ENCODE data around the gene COX5B.
A peak's percentile ranks its signal among the peaks of the same experiment; 100 is the strongest.
"Not testable (repeated sequence)": the region's sequence is repeated elsewhere in the genome, so short reads cannot be mapped to it uniquely, and the experiment has no call there.

Gene COX5B

DNA sequence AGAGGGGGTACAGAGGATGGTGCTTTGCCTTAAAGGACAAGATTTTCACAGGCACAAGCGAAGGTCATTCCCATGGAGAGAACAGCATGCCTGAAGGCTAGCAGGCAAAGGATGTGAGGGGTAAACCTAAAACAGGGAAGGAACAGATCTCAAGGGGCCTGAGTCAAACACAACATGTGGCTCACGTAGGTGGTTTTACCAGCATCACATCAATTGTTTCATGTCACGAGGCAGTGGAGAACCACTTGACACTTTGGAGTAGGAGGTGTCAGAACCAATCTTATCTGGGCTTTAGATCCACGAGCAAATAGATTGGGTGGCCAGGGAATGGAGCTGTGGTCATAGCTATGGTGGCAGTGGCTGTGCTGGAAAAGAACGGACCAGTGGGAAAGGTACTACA lies 8.4 kb downstream of the COX5B start:
- DNase-seq (ENCODE audit: low read depth in 2 of 2) = no peak

DNA sequence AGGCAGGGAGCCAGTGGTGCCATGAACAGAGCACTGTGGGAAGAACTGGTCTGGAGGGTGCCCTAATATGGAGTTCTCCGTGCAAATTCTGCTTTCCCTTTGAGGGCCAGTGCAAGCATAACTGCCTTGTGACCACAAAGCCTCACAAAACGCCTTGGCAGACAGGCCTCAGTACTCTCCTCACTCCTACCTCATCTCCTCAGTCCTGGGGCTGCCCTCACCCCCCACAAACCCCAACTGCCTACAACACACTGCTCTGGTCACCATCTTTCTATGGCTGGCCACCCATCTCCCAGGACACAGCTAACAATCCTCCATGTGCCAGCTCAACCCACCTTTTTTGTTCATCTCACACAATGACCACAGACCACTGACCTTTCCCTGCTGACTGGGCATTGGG lies 8.9 kb downstream of the COX5B start:
- DNase-seq (ENCODE audit: low read depth in 2 of 2) = no peak

DNA sequence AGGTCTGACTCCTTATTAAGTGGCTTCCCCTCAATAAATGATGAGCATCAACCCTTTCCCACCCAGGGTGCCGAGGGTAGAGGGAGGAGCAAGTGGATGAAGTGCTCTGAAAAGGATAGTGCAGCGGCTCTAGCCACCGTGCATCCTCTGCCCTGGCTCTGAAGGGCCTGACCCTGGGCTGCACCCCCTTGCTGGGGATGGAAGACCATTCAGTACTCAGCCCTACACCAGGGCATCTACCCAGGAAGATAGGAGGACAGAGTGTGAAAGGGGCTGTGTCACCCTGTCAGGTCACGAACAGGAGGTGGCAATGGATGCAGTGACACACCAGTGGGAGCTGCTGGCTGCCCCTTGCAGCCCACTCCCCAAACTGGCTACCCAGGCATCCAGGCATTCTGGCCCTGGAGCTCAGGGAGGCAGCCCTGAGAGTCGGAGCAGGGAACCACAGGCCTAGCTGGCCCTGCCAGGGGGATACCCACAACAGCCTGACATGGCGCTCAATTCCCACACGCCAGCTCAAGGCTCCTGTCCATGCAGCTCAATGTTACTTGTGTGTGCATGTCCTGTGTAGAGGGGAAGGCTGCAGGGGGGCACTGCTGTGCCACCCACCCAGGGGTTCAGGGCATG lies 10.4 kb downstream of the COX5B start:
- DNase-seq (ENCODE audit: low read depth in 2 of 2) = no peak

DNA sequence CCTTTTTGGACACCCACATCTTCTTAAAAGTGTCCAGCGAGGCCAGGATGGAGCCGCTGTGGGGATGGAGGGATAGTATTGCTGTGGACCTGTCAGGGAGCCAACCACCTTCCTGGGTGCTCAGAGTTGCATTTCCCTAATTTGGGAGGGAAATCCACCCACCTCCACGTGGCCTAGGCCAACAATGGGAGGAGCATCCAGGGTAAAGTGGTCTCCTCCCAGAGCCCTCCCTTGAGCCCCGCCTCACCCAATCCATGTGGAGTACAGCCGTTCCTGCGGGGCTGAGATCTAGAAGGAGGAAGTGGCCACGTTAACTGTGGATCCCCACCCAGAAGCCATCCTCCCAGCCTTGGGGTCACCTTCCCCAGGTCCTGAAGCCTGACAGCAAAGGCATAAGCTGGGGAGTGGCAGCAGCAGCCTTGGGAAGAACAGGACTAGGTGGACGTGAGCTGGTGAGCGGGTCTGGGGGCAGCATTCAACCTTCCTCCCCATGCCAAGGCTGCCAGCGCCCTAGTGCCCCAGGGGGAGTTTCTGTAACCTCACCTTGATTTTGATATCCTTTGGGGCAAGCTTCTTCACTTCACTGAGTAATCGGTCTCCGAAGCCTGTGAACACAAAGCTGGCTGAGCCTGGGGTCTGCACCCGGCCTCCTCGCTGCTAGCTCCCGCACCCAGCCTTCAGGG lies 11.2 kb downstream of the COX5B start:
- DNase-seq (ENCODE audit: low read depth in 2 of 2) = no peak

DNA sequence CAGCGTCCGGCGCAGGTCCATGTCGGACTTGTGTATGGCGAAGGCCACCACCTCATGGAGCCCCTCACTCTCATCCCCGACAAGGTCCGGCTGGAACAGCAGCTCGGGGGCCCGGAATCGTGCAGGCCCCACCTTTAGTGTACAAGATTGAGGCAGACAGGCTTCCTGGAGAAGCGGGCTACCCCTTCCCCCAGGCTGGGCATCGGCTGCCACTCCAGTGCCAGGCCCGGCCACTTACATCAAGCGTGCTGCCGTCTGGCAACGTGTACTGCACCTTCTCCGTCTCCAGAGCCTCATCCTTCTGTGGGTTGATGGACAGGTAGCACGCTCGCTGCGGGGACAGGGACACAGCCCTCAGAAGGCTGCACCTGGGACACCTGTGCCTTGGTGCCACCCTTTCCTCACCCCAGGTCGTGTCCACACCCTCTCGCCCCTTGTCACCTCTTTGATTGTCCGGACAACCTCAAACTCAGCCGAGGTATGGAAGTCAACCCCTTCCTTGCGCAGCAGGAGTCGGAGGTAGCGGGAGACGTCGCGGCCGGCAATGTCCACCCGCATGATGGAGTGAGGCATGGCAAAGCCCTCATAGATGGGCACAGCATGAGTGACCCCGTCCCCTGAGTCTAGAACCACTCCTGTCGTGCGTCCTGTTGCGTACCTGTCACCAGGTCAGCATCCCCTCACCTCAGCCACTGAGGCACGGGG lies 12.3 kb downstream of the COX5B start:
- no peak for DNase-seq (ENCODE audit: low read depth in 2 of 2)

DNA sequence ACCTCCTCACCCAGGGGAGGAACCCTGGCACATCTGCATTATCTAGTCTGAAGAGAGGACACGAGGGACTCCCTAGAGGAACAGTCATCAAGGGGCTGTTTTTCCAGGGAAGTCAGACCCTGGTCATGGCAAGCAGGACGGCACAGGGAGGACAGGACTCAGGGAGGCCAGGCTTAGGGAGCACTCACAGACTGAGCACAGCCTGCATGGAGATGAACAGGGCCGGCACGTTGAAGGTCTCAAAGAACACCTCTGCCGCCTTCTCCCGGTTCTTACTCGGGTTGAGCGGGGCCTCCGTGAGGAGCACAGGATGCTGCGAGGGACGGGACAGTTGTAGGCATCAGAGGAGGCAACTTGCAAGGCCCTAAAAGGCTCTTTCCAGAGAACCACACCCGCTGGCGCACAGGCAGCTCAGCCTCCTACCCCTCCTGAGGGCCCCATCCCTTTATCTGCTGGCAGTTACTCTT lies 12.9 kb downstream of the COX5B start:
- DNase-seq (ENCODE audit: low read depth in 2 of 2) = no peak

DNA sequence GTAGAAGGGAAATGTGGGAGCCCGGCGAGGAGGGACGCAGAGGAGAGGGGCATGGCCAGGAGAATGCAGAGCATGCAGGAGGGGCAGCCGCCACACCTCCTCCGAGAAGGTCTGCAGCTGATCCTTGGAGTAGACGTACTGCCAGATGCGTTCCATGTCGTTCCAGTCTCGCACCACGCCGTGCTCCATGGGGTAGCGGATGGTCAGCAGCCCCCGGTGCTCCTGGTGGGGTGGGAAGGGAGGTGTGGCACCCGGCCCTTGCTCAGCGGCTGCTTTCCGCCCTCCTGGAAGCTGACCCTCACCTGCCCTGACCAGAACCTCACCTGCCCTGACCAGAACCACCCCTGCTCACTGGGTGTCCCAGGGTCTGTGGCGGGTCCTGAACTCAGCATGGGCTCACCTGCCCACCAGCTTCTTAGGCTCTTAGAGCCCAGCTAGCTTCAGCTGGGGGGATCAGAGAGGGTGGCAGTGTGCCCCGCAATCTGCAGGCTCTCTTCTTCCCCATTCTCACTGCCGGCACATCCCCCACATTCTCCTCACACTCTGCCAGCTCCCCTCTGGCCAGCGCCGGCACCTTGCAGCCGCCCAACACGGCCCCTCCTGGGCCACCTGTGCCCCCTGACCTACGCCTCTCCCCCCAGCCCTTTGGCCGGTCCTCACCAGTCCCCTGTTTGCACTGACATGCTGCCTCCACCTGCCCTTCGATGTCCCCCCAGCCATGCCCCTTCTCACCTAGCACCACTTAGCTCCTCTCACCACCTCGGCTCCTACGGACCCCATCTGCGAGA lies 13.6 kb downstream of the COX5B start:
- no peak for DNase-seq (ENCODE audit: low read depth in 2 of 2)

DNA sequence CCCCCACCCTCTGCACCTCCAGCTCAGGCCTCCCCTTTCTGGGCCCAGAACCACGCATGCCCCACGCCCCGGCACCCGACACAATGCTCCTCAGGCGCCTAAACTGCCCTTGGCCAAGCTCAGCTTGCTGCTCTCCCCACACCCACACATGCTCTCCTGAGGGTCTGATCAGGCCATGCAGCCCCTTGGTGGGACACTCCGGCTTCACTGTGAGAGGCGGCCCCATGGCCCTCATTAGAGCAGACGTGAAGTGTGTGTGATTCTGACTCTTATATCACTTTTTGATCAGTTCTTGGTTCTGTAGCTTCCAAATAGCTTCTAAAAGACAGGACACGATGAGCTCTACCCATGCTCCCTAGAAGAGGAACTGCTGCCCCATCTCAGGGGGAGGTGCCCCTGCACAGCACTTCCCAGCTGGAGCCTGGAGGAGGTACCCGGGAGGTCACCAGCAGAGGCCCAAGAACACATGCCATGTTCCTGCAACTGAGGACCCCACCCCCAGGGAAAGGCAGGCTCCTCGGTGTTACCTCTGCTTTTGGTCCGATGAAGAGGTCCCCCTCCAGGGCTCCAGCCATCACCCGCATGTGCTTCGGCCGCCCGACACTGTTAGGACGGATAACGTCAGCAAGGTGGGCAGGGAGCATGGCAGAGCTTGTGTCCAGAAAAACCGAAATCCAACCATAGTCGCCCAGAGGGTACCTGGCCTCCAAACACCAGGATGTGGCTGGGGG lies 14.3 kb downstream of the COX5B start:
- DNase-seq (ENCODE audit: low read depth in 2 of 2) = no peak

DNA sequence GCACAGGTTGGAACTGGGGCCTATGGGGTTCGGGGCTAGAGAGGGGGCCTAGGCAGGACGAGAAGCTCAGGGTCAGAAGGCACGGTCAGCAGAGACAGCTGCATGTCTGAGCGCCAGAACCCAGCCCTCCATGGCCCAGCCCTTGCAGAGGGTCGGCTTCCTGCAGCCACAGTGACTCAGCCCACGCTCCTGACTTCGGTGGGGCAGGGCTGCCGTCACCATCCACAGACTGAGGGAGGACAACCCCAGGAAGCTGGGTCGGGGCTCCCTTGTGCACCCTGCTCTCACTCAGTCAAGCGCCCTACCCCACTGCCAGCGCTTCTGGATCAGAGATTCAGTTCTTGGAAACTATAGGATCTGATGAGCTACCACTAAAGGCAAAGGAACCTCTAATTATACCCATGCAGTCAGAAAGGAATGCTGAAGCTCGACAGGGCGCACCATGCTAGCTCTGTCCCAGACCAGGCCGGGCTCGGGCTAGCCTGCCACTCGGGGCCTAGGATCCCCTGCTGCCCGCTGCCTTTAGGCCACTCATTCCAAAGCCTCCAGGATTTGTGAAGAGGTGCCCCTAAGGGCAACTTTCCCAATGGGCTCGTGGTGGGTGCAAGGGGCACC lies 15.0 kb downstream of the COX5B start:
- DNase-seq (ENCODE audit: low read depth in 2 of 2) = no peak

DNA sequence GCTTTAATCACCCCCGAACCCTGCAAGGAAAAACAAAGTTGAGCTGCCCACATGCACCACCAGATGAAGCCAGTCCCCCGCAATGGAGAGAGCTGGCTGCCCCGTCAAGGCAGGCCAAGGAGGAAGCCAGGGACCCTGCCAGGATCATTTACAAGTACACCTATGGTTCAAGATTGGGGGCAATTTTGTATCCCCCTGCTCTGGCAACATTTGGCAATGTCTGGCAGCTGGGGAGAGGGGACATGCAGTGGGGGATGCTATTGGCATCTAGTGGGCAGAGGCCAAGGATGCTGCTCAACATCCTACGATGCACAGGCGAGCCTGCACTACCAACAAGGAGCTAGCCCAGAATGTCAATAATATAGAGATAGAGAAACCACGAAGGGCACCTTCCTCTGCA lies 16.1 kb downstream of the COX5B start:
- DNase-seq (ENCODE audit: low read depth in 2 of 2) = no peak

DNA sequence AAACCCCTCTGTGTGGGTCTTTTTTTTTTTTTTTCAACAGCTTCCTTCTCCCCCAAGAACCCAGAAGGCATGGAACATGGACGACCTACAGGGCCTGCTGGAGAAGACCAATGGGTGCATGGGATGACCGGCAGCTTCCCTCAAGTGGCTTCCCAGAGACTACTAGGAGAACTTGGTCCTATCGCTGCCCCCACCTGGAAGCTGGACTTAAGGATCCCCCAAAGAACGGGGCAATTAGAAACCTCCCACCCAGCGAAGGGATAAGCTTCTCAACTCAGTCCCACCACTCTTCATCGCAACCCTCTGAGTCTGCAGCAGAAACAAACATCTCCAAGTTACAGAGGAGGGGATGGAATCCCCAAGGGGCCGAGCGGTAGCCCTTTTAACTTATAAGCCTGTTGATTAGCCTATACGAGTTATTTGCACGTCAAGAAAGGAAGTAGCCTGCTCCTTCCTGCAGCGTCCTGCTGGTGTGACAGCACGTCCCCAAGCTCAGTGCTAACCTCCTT lies 16.6 kb downstream of the COX5B start:
- no peak for DNase-seq (ENCODE audit: low read depth in 2 of 2)

DNA sequence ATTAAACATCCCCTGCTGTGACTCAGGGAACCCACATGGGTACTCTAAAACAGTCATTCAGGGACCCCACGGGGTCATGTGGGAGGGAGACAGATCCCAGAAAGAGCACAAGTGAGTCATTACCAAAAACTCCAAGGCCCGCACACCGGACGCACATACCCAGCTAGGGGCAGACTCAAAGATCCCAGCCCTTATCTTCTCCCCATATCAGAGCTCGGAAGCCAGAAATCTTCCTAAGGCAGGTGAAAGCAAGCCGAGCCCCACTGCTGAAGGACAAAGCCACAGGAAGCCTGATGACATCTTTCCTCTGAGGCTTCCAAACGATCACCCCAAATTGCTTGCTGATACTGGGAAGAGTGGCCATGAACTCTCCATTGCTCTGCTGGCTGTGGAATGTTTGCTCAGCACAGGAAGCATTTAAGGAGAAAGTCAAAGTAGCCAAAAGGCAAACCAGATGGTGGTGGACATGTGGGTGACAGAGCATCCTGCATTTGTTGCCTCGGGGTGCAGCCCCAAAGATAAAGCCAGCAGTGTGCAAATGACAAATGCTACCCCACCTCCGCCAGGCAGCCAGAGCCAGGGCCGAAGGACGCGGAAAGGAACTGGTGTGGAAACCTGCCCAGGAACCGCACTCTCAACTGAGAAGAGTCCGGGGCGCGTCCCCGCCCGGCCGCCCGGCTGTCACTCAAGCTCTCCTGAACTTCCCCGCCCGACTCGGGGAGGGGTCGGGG lies 17.2 kb downstream of the COX5B start:
- peak; percentile 73 to 86 for DNase-seq (ENCODE audit: low read depth in 2 of 2)

DNA sequence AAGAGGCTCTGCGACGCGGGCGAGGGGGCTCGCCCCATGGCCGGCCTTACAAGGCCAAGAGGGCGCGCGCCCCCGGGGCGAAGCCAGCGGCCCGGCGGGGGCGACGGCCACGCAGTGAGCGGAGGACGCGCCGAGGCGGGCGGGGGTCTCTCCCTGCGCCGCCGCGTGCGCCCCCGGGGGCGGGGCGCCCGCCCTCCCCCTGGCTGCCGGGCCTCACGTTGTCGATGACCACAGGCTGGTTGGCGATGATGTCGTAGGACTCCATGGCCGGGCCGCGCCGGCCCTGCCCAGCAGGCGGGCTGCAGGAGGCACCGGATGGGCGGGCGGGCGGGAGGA lies 17.7 kb downstream of the COX5B start:
- DNase-seq (ENCODE audit: low read depth in 2 of 2) = no peak

DNA sequence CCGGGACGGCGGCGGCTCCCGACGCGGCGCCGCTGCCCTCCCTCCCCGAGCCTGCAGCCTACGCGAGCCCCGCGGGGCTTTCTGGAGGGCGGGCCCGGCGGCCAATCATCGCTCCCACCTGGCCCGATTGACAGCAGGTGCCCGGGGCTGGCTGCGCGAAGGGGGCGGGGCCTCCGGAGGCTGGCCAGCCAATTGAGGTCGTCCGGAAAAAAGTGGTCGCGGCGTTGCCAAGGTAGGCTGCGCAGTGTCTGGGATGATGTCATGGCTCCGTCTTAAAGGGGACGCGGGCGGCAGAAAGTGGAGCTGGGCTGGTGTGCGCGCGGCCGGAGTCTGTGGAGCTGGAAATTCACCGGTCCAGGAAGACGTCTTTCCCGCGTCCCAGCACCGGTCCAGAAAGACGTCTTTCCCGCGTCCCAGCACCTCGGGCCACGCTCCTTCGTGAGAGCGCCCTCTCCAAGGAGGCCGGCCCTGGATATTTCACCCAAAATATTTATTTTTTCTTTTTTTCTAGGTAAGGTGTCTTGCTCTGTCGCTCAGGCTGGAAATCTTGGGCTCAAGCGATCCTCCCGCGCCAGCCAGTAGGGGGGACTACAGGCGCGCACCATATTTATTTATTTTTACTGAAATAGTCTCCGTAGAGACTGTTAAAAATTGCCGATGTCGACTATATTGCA lies 18.2 kb downstream of the COX5B start, which contains the start of gene ACTR1B:
TSS of gene ACTR1B (minus strand) at position 83 of the 674 bp plus-strand sequence. CDS start 154 bp downstream, outside the sequence.
- DNase-seq (ENCODE audit: low read depth in 2 of 2) = peak; percentile 93 to 96

DNA sequence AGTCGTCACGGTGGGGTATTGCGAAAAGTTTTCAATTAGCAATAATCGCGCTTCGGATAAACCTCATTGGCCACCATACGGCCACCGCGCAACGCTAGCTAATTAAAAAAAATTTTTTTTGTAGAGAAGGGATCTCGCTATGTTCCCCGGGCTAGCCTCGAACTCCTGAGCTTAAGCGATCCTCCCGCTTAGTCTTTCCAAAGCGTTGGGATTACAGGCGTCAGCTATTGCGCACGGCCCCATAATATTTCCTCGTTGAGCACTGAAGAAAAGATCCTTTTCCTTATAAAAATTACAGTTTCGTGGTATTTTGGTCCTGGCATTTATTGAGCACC lies 18.7 kb downstream of the COX5B start:
- DNase-seq (ENCODE audit: low read depth in 2 of 2) = peak in 1 of 2 experiments; percentile 11

DNA sequence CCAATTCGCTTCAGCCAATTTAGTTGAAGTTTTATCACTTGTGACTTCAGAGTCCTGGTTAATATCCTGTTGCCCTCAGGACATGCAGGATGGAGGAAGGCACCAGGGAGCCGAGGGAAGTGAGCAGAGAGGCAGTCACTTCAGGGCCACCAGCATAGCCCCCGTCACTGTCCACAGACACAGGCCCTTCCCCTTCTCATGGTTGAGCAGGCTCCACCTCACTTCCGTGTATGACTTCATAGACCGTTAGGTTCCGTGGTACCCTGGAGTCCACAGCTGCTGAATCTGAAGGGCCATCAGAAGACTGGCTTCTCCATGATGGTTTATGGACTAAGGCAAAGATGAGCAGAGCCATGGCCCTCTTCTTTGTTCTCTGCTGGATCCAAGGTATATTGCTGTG lies 23.6 kb downstream of the COX5B start, which contains the start of gene C2orf92:
TSS of gene C2orf92 (plus strand) at position 266 of the 400 bp plus-strand sequence. CDS start at position 342, 76 bp downstream.
- DNase-seq (ENCODE audit: low read depth in 2 of 2) = no peak

DNA sequence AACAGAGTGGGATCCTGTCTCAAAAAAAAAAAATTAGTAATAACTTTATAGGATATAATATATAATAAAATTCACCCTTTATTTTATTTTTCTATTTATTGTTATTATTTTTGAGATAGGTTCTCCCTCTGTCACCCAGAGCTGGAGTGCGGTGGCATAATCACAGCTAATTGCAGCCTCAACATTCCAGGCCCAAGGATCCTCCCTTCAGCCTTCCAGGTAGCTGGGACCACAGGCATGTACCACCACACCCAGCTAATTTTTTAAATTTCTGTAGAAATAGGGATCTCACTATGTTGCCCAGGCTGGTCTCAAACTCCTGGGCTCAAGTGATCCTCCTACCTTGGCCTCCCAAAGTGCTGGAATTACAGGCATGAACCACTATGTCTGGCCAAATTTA lies 24.6 kb downstream of the COX5B start:
- DNase-seq (ENCODE audit: low read depth in 2 of 2) = no peak

DNA sequence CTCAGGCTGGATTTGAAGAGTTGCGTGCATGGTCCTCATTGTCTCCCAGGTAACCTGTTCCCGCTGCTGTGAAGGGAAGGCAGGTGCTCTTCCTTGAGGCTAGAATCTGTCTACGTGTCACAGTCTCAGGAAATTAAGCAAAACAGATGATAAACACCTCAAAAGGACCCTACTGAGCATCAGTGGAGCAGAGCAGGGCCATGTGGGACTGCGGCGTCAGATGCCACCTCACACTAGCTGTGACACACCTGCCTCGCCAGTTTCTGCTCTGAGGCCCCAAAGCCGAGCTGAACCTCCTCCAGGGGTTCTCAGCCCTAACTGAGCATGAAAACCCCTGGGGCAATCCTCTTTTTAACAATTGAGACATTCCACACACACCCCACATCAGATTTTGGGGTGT lies 25.7 kb downstream of the COX5B start:
- no peak for DNase-seq (ENCODE audit: low read depth in 2 of 2)

DNA sequence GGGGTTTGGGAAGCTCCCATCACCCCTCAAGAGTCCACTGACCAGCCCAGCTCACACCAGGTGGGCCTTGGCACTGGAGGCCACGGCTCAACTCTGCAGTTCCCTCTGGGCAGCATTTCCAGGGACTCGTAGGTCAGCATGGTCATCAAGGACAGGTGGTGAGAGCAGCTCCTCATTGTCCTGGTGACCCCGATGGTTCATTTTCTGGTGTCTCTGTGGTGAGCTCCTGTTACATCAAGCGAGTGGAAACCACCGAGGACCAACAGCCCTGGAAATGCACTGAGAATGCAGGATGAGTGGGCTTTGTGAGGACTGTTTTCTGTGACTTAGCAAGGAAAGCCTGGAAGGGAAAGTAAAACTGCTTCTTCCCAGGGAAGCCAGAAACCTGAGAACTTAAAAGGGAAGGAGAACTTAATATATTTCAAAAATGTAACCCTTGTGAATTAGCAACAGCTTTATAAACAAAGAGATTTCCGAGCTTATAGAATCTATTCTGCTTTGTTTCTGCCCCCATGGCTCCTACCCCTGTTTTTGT lies 26.8 kb downstream of the COX5B start:
- not testable (repeated sequence) for DNase-seq (ENCODE audit: low read depth in 2 of 2)

Measured in stimulated activated CD4-positive, alpha-beta T cell treated with anti-CD3 and anti-CD28 coated beads, Interleukin-12 subunit alpha, Interleukin-12 subunit beta, amount 100 ng/mL, for 24 hours (primary cell).